Measurements from ENCODE around the gene KCNJ10. TPM values are rescaled to one million over a fixed set of nuclear protein-coding genes. Genes with fewer than 3 reads are reported as not detected.

The KCNJ10 gene
- total and polyA plus RNA-seq, 2 experiments from 2014 or later = not detected

GRCh38 chr1:160093624-160094290 lies 23.8 kb upstream of the KCNJ10 start:
- Histone ChIP-seq H3K4me2 (no peak overlapping the region), H4K20me1 (ENCODE audit: insufficient read depth, poor library complexity, severe bottlenecking) (no peaks in the 10 kb centered on the region), H3K9me3 (ENCODE audit: low read depth) (no peaks in the 10 kb centered on the region), H3K27me3 (no peaks in the 10 kb centered on the region), H3K4me1 (ENCODE audit: insufficient read depth) (peaks cover 13% of the 10 kb centered on the region), H3K4me3 (no peak overlapping the region), H3K27ac (no peak overlapping the region), H2AFZ (no peak overlapping the region), H3K79me2 (peaks cover 18% of the 10 kb centered on the region), H3K9me2 (replicated peaks; ENCODE audit: insufficient read depth) (no peaks in the 10 kb centered on the region), H3K36me3 (replicated peaks; ENCODE audit: insufficient read depth, low read depth) (no peaks in the 10 kb centered on the region)
- no peak for TF ChIP-seq EZH2phosphoT487 (IDR thresholded peaks at IDR 0.05; ENCODE audit: low read depth, severe bottlenecking, unreplicated experiment)
- TF ChIP-seq EZH2 (IDR thresholded peaks at IDR 0.05; ENCODE audit: borderline replicate concordance) = no peak
- no peak for TF ChIP-seq CTCF (IDR thresholded peaks at IDR 0.05; ENCODE audit: poor library complexity)
- DNase-seq (ENCODE audit: low spot score) = no peak
- 94% methylated on average over 21 of the region's 21 CpGs for WGBS (ENCODE audit: low lambda C conversion rate, missing lambda C conversion rate)

DNA sequence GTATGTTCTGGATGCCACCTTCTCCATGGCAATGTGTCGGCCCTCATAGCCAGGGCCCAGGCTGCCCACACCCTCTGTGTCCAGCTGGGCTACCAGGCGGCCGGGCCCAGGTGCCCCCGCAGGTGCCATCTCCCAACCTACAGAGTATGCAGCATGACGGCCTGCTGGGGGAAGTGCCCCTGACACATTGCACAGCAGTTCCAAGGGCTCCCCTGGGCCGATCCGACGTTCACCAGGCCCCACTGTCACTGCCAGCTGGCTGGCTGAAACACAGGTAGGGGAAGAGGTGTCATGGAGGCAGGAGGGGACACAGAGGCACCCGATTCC lies 23.1 kb upstream of the KCNJ10 start:
- Histone ChIP-seq H3K4me1 (ENCODE audit: insufficient read depth) (peaks cover 13% of the 10 kb centered on the region), H3K27me3 (no peaks in the 10 kb centered on the region)

GRCh38 chr1:160092366-160093068 lies 22.6 kb upstream of the KCNJ10 start:
- Histone ChIP-seq H3K9me2 (replicated peaks; ENCODE audit: insufficient read depth) (no peaks in the 10 kb centered on the region), H3K36me3 (replicated peaks; ENCODE audit: insufficient read depth, low read depth) (no peaks in the 10 kb centered on the region), H3K4me3 (no peak overlapping the region), H3K27me3 (no peaks in the 10 kb centered on the region), H3K4me2 (no peak overlapping the region), H4K20me1 (ENCODE audit: insufficient read depth, poor library complexity, severe bottlenecking) (no peaks in the 10 kb centered on the region), H3K79me2 (peaks cover 12% of the 10 kb centered on the region), H3K9me3 (ENCODE audit: low read depth) (no peaks in the 10 kb centered on the region), H3K4me1 (ENCODE audit: insufficient read depth) (peaks cover 11% of the 10 kb centered on the region), H3K27ac (no peak overlapping the region), H2AFZ (no peak overlapping the region)
- WGBS (ENCODE audit: low lambda C conversion rate, missing lambda C conversion rate) = 94% methylated on average over 30 of the region's 32 CpGs
- DNase-seq (ENCODE audit: low spot score) = no peak
- TF ChIP-seq EZH2 (IDR thresholded peaks at IDR 0.05; ENCODE audit: borderline replicate concordance) (no peak), EZH2phosphoT487 (IDR thresholded peaks at IDR 0.05; ENCODE audit: low read depth, severe bottlenecking, unreplicated experiment) (no peak), CTCF (IDR thresholded peaks at IDR 0.05; ENCODE audit: poor library complexity) (no peak)

More for the DNA sequence above, 23.1 kb upstream of the KCNJ10 start:
- no peaks in the 10 kb centered on the region for H3K9me3 ChIP-seq (ENCODE audit: low read depth)
- H3K79me2 ChIP-seq = peaks cover 17% of the 10 kb centered on the region
- H3K9me2 ChIP-seq (replicated peaks; ENCODE audit: insufficient read depth) = no peaks in the 10 kb centered on the region
- WGBS (ENCODE audit: low lambda C conversion rate, missing lambda C conversion rate) = 91% methylated on average over 7 of the region's 9 CpGs
- no peak overlapping the region for H3K27ac ChIP-seq
- TF ChIP-seq EZH2 (IDR thresholded peaks at IDR 0.05; ENCODE audit: borderline replicate concordance) (no peak), EZH2phosphoT487 (IDR thresholded peaks at IDR 0.05; ENCODE audit: low read depth, severe bottlenecking, unreplicated experiment) (no peak), CTCF (IDR thresholded peaks at IDR 0.05; ENCODE audit: poor library complexity) (no peak)
- no peak overlapping the region for H3K4me3 ChIP-seq
- H2AFZ ChIP-seq = no peak overlapping the region
- no peaks in the 10 kb centered on the region for H4K20me1 ChIP-seq (ENCODE audit: insufficient read depth, poor library complexity, severe bottlenecking)
- DNase-seq (ENCODE audit: low spot score) = no peak
- H3K4me2 ChIP-seq = no peak overlapping the region
- no peaks in the 10 kb centered on the region for H3K36me3 ChIP-seq (replicated peaks; ENCODE audit: insufficient read depth, low read depth)
